GM18498 (cell line): ENCODE data around the gene PXT1.

ENCODE experiments used
- ATAC-seq: cut with Tn5 transposase; IDR thresholded peaks from one replicate; pipeline ENCODE4 v1.9.1; 2021; ENCODE audit warnings: mild to moderate bottlenecking, moderate library complexity; ENCODE audit not compliant: unreplicated experiment

Gene PXT1

GRCh38 chr6:36350082-36350481, 92.6 kb downstream of the PXT1 start:
- ATAC-seq: no peak

GRCh38 chr6:36349240-36349639, 93.4 kb downstream of the PXT1 start:
- ATAC-seq: no peak

GRCh38 chr6:36347621-36348020, 95.0 kb downstream of the PXT1 start:
- no peak for ATAC-seq

GRCh38 chr6:36346486-36347273, 96.0 kb downstream of the PXT1 start:
- ATAC-seq: no peak

GRCh38 chr6:36345681-36346466, 96.8 kb downstream of the PXT1 start:
- ATAC-seq: no peak

GRCh38 chr6:36343109-36343680, 99.5 kb downstream of the PXT1 start:
- no peak for ATAC-seq

- no peak for ATAC-seq
Observed at GRCh38 chr6:36340618-36341454, 101.8 kb downstream of the PXT1 start.
